K562 (cell line): ENCODE measurements around the gene LRRC4C.

Source experiments
- ARID3B ChIP-seq: fragments of 250-450 bp; sonication (Bioruptor Pico); IDR thresholded peaks from 2 replicates; pipeline ENCODE4 v1.4.0; 2020; ENCODE audit warnings: borderline replicate concordance
- CEBPG ChIP-seq, 3 experiments: fragments of 200-800 bp in 1 of 3; sonication (Bioruptor generic) in 1 of 3; sonication (generic) in 1 of 3; formaldehyde crosslinking in 1 of 3; IDR thresholded peaks in 2 of 3; conservative IDR thresholded peaks in 1 of 3; 2 replicates each; pipeline versions ENCODE4 v1.6.1 to v1.8.0; 2016 to 2022; ENCODE audit warnings: missing compliant biosample characterization in 2 of 3, missing genetic modification characterization in 2 of 3, mild to moderate bottlenecking in 1 of 3, missing genetic modification reagents in 1 of 3
- E2F8 ChIP-seq: fragments of 450-650 bp; IDR thresholded peaks from 2 replicates; pipeline ENCODE4 v1.7.1; 2018; ENCODE audit warnings: mild to moderate bottlenecking, low read depth; ENCODE audit not compliant: partially characterized antibody
- FOXP4 ChIP-seq: sonication (generic); formaldehyde crosslinking; IDR thresholded peaks from 2 replicates; pipeline ENCODE4 v1.8.0; 2022; ENCODE audit warnings: mild to moderate bottlenecking, missing genetic modification reagents, borderline replicate concordance
- NEUROD1 ChIP-seq: fragments of 150-350 bp; IDR thresholded peaks from 2 replicates; pipeline ENCODE4 v1.6.1; 2014; ENCODE audit warnings: borderline replicate concordance, low read length, low read depth; ENCODE audit not compliant: partially characterized antibody
- TCF7L2 ChIP-seq: fragments of 150-350 bp; IDR thresholded peaks from 2 replicates; pipeline ENCODE4 v1.6.1; 2016; ENCODE audit warnings: low read depth, mild to moderate bottlenecking, low read length, moderate library complexity
- USF2 ChIP-seq: sonication (generic); formaldehyde crosslinking; IDR thresholded peaks from 2 replicates; pipeline ENCODE4 v1.5.0; 2020; ENCODE audit warnings: missing genetic modification reagents
- TF ChIP-seq, protein P1 (sequence below): IDR thresholded peaks from 2 replicates; pipeline ENCODE4 v1.6.1; 2016; ENCODE audit warnings: missing genetic modification characterization, missing compliant biosample characterization
- TF ChIP-seq, protein P2 (sequence below): fragments of 250-450 bp; sonication (Bioruptor Pico); IDR thresholded peaks from 2 replicates; pipeline ENCODE4 v1.8.0; 2021; ENCODE audit warnings: moderate library complexity, mild to moderate bottlenecking, inconsistent platforms
- TF ChIP-seq, protein P3 (sequence below), 3 experiments: IDR thresholded peaks in 2 of 3; conservative IDR thresholded peaks in 1 of 3; 2 replicates each; pipeline ENCODE4 v1.5.1; 2011 to 2012; ENCODE audit warnings: low read length in 3 of 3, mild to moderate bottlenecking in 3 of 3, control low read depth in 2 of 3, improper control_type of control experiment in 1 of 3, inconsistent platforms in 1 of 3, low read depth in 1 of 3, mixed read lengths in 1 of 3, moderate library complexity in 1 of 3; ENCODE audit not compliant: insufficient read depth in 2 of 3

- TF ChIP-seq CEBPG (CRISPR knock-in tag; IDR thresholded peaks at IDR 0.05) (no peak), CEBPG (tag; conservative IDR thresholded peaks at IDR 0.05 in 1 of 2, IDR thresholded peaks at IDR 0.05 in 1 of 2) (no peak), NEUROD1 (no peak), FOXP4 (CRISPR knock-in tag) (no peak), E2F8 (no peak), ARID3B (CRISPR knock-in tag) (no peak), USF2 (no peak), TCF7L2 (no peak)
- TF ChIP-seq, protein P1, sequence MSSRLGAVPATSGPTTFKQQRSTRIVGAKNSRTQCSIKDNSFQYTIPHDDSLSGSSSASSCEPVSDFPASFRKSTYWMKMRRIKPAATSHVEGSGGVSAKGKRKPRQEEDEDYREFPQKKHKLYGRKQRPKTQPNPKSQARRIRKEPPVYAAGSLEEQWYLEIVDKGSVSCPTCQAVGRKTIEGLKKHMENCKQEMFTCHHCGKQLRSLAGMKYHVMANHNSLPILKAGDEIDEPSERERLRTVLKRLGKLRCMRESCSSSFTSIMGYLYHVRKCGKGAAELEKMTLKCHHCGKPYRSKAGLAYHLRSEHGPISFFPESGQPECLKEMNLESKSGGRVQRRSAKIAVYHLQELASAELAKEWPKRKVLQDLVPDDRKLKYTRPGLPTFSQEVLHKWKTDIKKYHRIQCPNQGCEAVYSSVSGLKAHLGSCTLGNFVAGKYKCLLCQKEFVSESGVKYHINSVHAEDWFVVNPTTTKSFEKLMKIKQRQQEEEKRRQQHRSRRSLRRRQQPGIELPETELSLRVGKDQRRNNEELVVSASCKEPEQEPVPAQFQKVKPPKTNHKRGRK (tag), result no peak
- TF ChIP-seq, protein P2, sequence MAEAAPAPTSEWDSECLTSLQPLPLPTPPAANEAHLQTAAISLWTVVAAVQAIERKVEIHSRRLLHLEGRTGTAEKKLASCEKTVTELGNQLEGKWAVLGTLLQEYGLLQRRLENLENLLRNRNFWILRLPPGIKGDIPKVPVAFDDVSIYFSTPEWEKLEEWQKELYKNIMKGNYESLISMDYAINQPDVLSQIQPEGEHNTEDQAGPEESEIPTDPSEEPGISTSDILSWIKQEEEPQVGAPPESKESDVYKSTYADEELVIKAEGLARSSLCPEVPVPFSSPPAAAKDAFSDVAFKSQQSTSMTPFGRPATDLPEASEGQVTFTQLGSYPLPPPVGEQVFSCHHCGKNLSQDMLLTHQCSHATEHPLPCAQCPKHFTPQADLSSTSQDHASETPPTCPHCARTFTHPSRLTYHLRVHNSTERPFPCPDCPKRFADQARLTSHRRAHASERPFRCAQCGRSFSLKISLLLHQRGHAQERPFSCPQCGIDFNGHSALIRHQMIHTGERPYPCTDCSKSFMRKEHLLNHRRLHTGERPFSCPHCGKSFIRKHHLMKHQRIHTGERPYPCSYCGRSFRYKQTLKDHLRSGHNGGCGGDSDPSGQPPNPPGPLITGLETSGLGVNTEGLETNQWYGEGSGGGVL, result no peak
- TF ChIP-seq, protein P3, sequence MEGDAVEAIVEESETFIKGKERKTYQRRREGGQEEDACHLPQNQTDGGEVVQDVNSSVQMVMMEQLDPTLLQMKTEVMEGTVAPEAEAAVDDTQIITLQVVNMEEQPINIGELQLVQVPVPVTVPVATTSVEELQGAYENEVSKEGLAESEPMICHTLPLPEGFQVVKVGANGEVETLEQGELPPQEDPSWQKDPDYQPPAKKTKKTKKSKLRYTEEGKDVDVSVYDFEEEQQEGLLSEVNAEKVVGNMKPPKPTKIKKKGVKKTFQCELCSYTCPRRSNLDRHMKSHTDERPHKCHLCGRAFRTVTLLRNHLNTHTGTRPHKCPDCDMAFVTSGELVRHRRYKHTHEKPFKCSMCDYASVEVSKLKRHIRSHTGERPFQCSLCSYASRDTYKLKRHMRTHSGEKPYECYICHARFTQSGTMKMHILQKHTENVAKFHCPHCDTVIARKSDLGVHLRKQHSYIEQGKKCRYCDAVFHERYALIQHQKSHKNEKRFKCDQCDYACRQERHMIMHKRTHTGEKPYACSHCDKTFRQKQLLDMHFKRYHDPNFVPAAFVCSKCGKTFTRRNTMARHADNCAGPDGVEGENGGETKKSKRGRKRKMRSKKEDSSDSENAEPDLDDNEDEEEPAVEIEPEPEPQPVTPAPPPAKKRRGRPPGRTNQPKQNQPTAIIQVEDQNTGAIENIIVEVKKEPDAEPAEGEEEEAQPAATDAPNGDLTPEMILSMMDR (IDR thresholded peaks at IDR 0.05 in 2 of 3, conservative IDR thresholded peaks at IDR 0.05 in 1 of 3; ENCODE audit: insufficient read depth in 2 of 3, low read depth in 1 of 3, low read length in 3 of 3), result no peak
Measured at GRCh38 chr11:41328324-41328723, 131.1 kb downstream of the LRRC4C start.
